NCI-H1694 (cell line): ENCODE measurements around the gene MORN1.

ENCODE experiments used
- DNase-seq: peaks from one replicate; lab custom pipeline; 2025; lab: John Stamatoyannopoulos, UW

The MORN1 gene

GRCh38 chr1:2385606-2386280, 5.6 kb downstream of the MORN1 start:
- no peak for DNase-seq

- peak; percentile 24 for DNase-seq
Observed at GRCh38 chr1:2384941-2385481, 6.3 kb downstream of the MORN1 start.

- DNase-seq, result no peak
Observed at GRCh38 chr1:2384130-2384860, 7.1 kb downstream of the MORN1 start.

- no peak for DNase-seq
Observed at GRCh38 chr1:2383576-2383975, 7.8 kb downstream of the MORN1 start.

GRCh38 chr1:2382621-2383361, 8.6 kb downstream of the MORN1 start:
- no peak for DNase-seq

GRCh38 chr1:2381741-2382620, 9.4 kb downstream of the MORN1 start:
- no peak for DNase-seq

- DNase-seq, result no peak
Observed at GRCh38 chr1:2380816-2381591, 10.3 kb downstream of the MORN1 start.

GRCh38 chr1:2379733-2380404, 11.5 kb downstream of the MORN1 start:
- no peak for DNase-seq

- no peak for DNase-seq
Observed at GRCh38 chr1:2378956-2379732, 12.2 kb downstream of the MORN1 start.

GRCh38 chr1:2378441-2378851, 12.9 kb downstream of the MORN1 start:
- no peak for DNase-seq

GRCh38 chr1:2377751-2378440, 13.5 kb downstream of the MORN1 start:
- DNase-seq, result no peak

- DNase-seq, result no peak
Observed at GRCh38 chr1:2376931-2377672, 14.3 kb downstream of the MORN1 start.

- no peak for DNase-seq
Observed at GRCh38 chr1:2376261-2376741, 15.1 kb downstream of the MORN1 start.

- no peak for DNase-seq
Observed at GRCh38 chr1:2375923-2376260, 15.5 kb downstream of the MORN1 start.

GRCh38 chr1:2375246-2375922, 16.0 kb downstream of the MORN1 start:
- DNase-seq, result no peak

GRCh38 chr1:2374252-2375155, 16.9 kb downstream of the MORN1 start:
- DNase-seq, result no peak
